ENCODE data around the gene ALPK1. TPM values are rescaled to one million over a fixed set of nuclear protein-coding genes. Genes with fewer than 3 reads are reported as not detected.
A peak's percentile ranks its signal among the peaks of the same experiment; 100 is the strongest.

The ALPK1 gene
- total and polyA plus RNA-seq, 2 of the 4 experiments (the other 2 are of a cell fraction) = 3.3 to 7.9 TPM

GRCh38 chr4:112327965-112328733 is 31.0 kb downstream of the ALPK1 start:
- peak; percentile 83 for ATAC-seq (ENCODE audit: low read depth)
- H3K79me1 ChIP-seq (ENCODE audit: low read depth in 1 of 2, low read length in 2 of 2) = no peaks in the 10 kb centered on the region

More at GRCh38 chr4:112327965-112328733, 31.0 kb downstream of the ALPK1 start:
- Histone ChIP-seq H2BK5ac (ENCODE audit: low read depth, low read length, poor library complexity, severe bottlenecking) (no peak overlapping the region), H2BK15ac (ENCODE audit: low read depth, low read length) (no peak overlapping the region), H2BK20ac (ENCODE audit: low read depth, low read length) (no peak overlapping the region), H3K9me3 (ENCODE audit: control insufficient read depth, insufficient read depth, low read length) (no peaks in the 10 kb centered on the region), H2AK5ac (ENCODE audit: low read depth, low read length) (no peak overlapping the region), H3K9ac (ENCODE audit: low read depth, low read length) (no peak overlapping the region; the same call in 1 of the 2 replicates), H2AFZ (replicated peaks; ENCODE audit: low read length, poor library complexity) (peak overlapping the region; percentile 77), H3K56ac (ENCODE audit: extremely low read depth, insufficient read depth, low read length) (no peak overlapping the region), H3K18ac (ENCODE audit: low read depth, low read length) (no peak overlapping the region), H2AK9ac (replicated peaks; ENCODE audit: low read depth, low read length, poor library complexity) (no peak overlapping the region), H3K4me2 (ENCODE audit: low read depth, low read length) (peak overlapping the region; percentile 73; the same call in 1 of the 2 replicates), H4K8ac (ENCODE audit: low read depth in 2 of 2, low read length in 2 of 2) (no peak overlapping the region), H3K27ac (ENCODE audit: insufficient read depth, low read length) (no peak overlapping the region), H3K4ac (ENCODE audit: low read depth, low read length) (no peak overlapping the region), H4K91ac (ENCODE audit: insufficient read depth, low read depth, low read length) (no peak overlapping the region), H3K4me3 (ENCODE audit: insufficient read depth, low read depth, low read length) (no peak overlapping the region), H4K5ac (ENCODE audit: low read depth, low read length) (no peak overlapping the region), H2BK120ac (ENCODE audit: low read depth, low read length) (no peak overlapping the region), H4K20me1 (ENCODE audit: insufficient read depth, low read length) (no peaks in the 10 kb centered on the region), H3K27me3 (ENCODE audit: control insufficient read depth, insufficient read depth, low read length) (no peaks in the 10 kb centered on the region), H3K4me1 (ENCODE audit: control insufficient read depth, insufficient read depth, low read length) (no peaks in the 10 kb centered on the region), H3K36me3 (ENCODE audit: control insufficient read depth, insufficient read depth, low read length) (peaks cover 2% of the 10 kb centered on the region; the same call in 1 of the 2 replicates), H3K9me1 (ENCODE audit: insufficient read depth, low read length) (no peaks in the 10 kb centered on the region), H3K14ac (replicated peaks; ENCODE audit: low read depth, low read length) (no peak overlapping the region), H3K23ac (ENCODE audit: low read depth, low read length) (no peak overlapping the region)
- DNase-seq = peak; percentile 72
- intact Hi-C loops (cut with micrococcal nuclease) = loop anchor here (1.0 kb wide), 3 partner anchors 196 to 434 kb away; no protein-coding TSS in a partner anchor
- POLR2A ChIA-PET (ENCODE audit: unreplicated experiment) = no interaction called here
- TF ChIP-seq BHLHE40 (IDR thresholded peaks at IDR 0.05; ENCODE audit: low read depth, low read length) = no peak
- TF ChIP-seq CEBPB (IDR thresholded peaks at IDR 0.05; ENCODE audit: low read depth, low read length) = peak; percentile 19; the same call in 1 of the 2 replicates
- TF ChIP-seq RAD21 (IDR thresholded peaks at IDR 0.05; ENCODE audit: low read length) = peak; percentile 83
- peak; percentile 74 for TF ChIP-seq CTCF (conservative IDR thresholded peaks at IDR 0.05; ENCODE audit: low read depth, low read length)
- no peak for TF ChIP-seq USF2 (IDR thresholded peaks at IDR 0.05; ENCODE audit: low read depth, low read length)
- TF ChIP-seq SMC3 (IDR thresholded peaks at IDR 0.05; ENCODE audit: low read depth, low read length) = peak; percentile 64
- no peak for TF ChIP-seq ELK1 (IDR thresholded peaks at IDR 0.05; ENCODE audit: borderline replicate concordance, low read depth, low read length)
- TF ChIP-seq POLR2A (IDR thresholded peaks at IDR 0.05; ENCODE audit: low read depth, low read length) = no peak
- CTCF ChIA-PET = interaction anchor here (0.7 to 3.5 kb wide), 6 partner anchors 9 to 282 kb away, joined by 3 to 15 read pairs (median 4); no protein-coding TSS in a partner anchor
- in situ Hi-C loops (cut with MboI; ENCODE audit: low sequenced_read_pairs) = loop anchor here (25.0 kb wide), 1 partner anchor 609 kb away; no protein-coding TSS in a partner anchor
- no CpG with 5 or more reads among the region's 9 CpGs for WGBS, 2 experiments (ENCODE audit: extremely low coverage in 2 of 2, insufficient read length in 1 of 2)
- no TSS peak for BruUV-seq (replicated peaks)
- dilution Hi-C loops (cut with HindIII; ENCODE audit: low sequenced_read_pairs, unreplicated experiment) = loop anchor here (25.0 kb wide), 1 partner anchor 284 kb away; no protein-coding TSS in a partner anchor
